Progenitor cell of endocrine pancreas (in vitro differentiated cells): ENCODE data around the gene COL20A1. TPM values are rescaled to one million over a fixed set of nuclear protein-coding genes. Genes with fewer than 3 reads are reported as not detected.

Experiments used
- DNase-seq: peaks from one replicate; pipeline ENCODE4 v3.0.0; 2021; ENCODE audit warnings: low spot score; ENCODE audit not compliant: unreplicated experiment
- H3K27ac Mint-ChIP-seq: 2 replicates; pipeline ENCODE4 v1.8.0; 2021; ENCODE audit warnings: mild to moderate bottlenecking, moderate library complexity, mixed read lengths
- H3K27me3 Mint-ChIP-seq: 2 replicates; pipeline ENCODE4 v1.8.0; 2021; ENCODE audit warnings: mixed read lengths
- H3K36me3 Mint-ChIP-seq: 2 replicates; pipeline ENCODE4 v1.8.0; 2022; ENCODE audit warnings: mixed read lengths; ENCODE audit not compliant: insufficient read depth
- H3K4me1 Mint-ChIP-seq: 2 replicates; pipeline ENCODE4 v1.8.0; 2021; ENCODE audit warnings: low read depth, mixed read lengths
- H3K4me3 Mint-ChIP-seq: 2 replicates; pipeline ENCODE4 v1.8.0; 2021; ENCODE audit warnings: low read depth, mild to moderate bottlenecking, moderate library complexity, mixed read lengths
- H3K9me3 Mint-ChIP-seq: 2 replicates; pipeline ENCODE4 v1.8.0; 2021; ENCODE audit warnings: low read depth, mixed read lengths
- total RNA-seq: library from RNA; stranded (reverse); gene quantifications from 2 replicates; pipeline ENCODE4 v1.2.1, GENCODE V29; 2021
- TF ChIP-seq, protein P1 (sequence below): fragments of 200-600 bp; sonication (generic); IDR thresholded peaks from one replicate; pipeline ENCODE4 v1.5.0; 2021; ENCODE audit warnings: antibody characterized with exemption, mild to moderate bottlenecking; ENCODE audit not compliant: unreplicated experiment

Gene COL20A1
- total RNA-seq, 1 donor from 2014 or later, result 0.24 TPM

- TF ChIP-seq, protein P1, sequence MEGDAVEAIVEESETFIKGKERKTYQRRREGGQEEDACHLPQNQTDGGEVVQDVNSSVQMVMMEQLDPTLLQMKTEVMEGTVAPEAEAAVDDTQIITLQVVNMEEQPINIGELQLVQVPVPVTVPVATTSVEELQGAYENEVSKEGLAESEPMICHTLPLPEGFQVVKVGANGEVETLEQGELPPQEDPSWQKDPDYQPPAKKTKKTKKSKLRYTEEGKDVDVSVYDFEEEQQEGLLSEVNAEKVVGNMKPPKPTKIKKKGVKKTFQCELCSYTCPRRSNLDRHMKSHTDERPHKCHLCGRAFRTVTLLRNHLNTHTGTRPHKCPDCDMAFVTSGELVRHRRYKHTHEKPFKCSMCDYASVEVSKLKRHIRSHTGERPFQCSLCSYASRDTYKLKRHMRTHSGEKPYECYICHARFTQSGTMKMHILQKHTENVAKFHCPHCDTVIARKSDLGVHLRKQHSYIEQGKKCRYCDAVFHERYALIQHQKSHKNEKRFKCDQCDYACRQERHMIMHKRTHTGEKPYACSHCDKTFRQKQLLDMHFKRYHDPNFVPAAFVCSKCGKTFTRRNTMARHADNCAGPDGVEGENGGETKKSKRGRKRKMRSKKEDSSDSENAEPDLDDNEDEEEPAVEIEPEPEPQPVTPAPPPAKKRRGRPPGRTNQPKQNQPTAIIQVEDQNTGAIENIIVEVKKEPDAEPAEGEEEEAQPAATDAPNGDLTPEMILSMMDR, result no peak
- Mint-ChIP-seq H3K4me1 (no peaks in the 10 kb centered on the region), H3K27ac (no peak overlapping the region), H3K9me3 (no peaks in the 10 kb centered on the region), H3K36me3 (no peaks in the 10 kb centered on the region), H3K4me3 (no peak overlapping the region), H3K27me3 (peaks cover 4% of the 10 kb centered on the region)
- no peak for DNase-seq
Measured at GRCh38 chr20:63318391-63319163, 25.6 kb downstream of the COL20A1 start.

DNA sequence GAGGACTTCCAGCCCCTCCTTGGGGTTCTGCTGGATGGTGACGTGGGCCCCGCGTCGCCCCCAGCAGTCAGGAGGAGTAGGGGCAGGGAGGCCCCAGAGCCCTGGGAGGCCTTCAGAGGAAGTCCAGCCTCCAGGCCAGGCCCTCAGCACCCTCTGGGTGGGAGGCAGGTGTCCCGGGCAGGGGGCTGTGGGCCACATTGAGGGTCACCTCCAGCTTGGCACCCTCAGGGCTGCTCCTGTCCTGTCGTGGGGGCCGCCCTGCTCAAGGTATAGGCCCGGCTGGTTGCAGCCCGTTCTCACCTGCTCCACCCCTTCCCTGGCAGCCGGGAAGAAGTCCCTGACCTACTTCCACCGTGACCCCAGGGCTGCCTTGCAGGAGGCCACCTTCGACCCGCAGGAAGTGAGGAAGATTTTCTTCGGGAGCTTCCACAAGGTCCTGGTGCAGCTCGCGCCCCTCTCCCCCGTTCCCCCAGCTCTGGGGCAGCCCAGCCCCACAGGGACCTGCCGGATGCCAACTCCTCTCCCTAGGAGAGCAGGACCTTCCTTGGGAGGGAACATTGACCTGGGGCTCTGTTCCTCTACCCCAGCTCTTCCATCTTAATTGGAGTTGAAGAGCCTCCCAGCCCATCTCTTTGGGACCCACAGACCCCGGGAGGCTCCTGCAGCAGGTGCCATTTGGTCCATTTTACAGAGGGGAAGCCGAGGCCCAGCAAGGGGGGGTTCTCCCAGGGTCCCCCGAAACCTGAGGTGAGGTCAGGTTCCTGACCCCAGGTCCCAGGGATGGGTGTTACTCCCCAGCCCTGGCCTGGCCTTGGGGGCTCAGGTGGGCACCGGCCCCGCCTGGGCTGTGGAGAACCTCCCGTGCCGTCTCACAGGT, 26.4 kb downstream of the COL20A1 start:
- no peak for DNase-seq
- H3K27me3 Mint-ChIP-seq, result peaks cover 12% of the 10 kb centered on the region
- TF ChIP-seq, protein P1, result no peak
- no peak overlapping the region for H3K27ac Mint-ChIP-seq
- no peaks in the 10 kb centered on the region for H3K36me3 Mint-ChIP-seq
- no peak overlapping the region for H3K4me3 Mint-ChIP-seq
- no peaks in the 10 kb centered on the region for H3K4me1 Mint-ChIP-seq
- H3K9me3 Mint-ChIP-seq, result no peaks in the 10 kb centered on the region

- H3K27ac Mint-ChIP-seq, result no peak overlapping the region
- H3K9me3 Mint-ChIP-seq, result no peaks in the 10 kb centered on the region
- no peaks in the 10 kb centered on the region for H3K36me3 Mint-ChIP-seq
- no peak for DNase-seq
- peaks cover 12% of the 10 kb centered on the region for H3K27me3 Mint-ChIP-seq
- H3K4me3 Mint-ChIP-seq, result no peak overlapping the region
- TF ChIP-seq, protein P1, result no peak
- H3K4me1 Mint-ChIP-seq, result no peaks in the 10 kb centered on the region
Measured at GRCh38 chr20:63320041-63320511, 27.1 kb downstream of the COL20A1 start.

GRCh38 chr20:63320616-63321147, 27.7 kb downstream of the COL20A1 start:
- Mint-ChIP-seq H3K36me3 (no peaks in the 10 kb centered on the region), H3K27ac (no peak overlapping the region), H3K9me3 (no peaks in the 10 kb centered on the region), H3K4me3 (no peak overlapping the region), H3K27me3 (peaks cover 12% of the 10 kb centered on the region), H3K4me1 (no peaks in the 10 kb centered on the region)
- TF ChIP-seq, protein P1, result no peak
- no peak for DNase-seq
